Glutamatergic neuron (in vitro differentiated cells): ENCODE measurements around the gene FOXO3. TPM values are rescaled to one million over a fixed set of nuclear protein-coding genes. Genes with fewer than 3 reads are reported as not detected.

Experiments used
- DNase-seq: peaks from one replicate; pipeline ENCODE4 v3.0.0; 2022
- H3K27ac Mint-ChIP-seq: one replicate; pipeline ENCODE4 v1.8.0; 2020; ENCODE audit warnings: mild to moderate bottlenecking, mixed read lengths, inconsistent platforms; ENCODE audit not compliant: unreplicated experiment
- H3K27me3 Mint-ChIP-seq: one replicate; pipeline ENCODE4 v1.8.0; 2020; ENCODE audit warnings: mild to moderate bottlenecking, moderate library complexity, mixed read lengths, inconsistent platforms; ENCODE audit not compliant: unreplicated experiment
- H3K36me3 Mint-ChIP-seq: one replicate; pipeline ENCODE4 v1.8.0; 2020; ENCODE audit warnings: mild to moderate bottlenecking, mixed read lengths, inconsistent platforms; ENCODE audit not compliant: unreplicated experiment
- H3K4me1 Mint-ChIP-seq: one replicate; pipeline ENCODE4 v1.8.0; 2020; ENCODE audit warnings: mild to moderate bottlenecking, low read depth, mixed read lengths, inconsistent platforms; ENCODE audit not compliant: unreplicated experiment
- H3K4me3 Mint-ChIP-seq: one replicate; pipeline ENCODE4 v1.8.0; 2020; ENCODE audit warnings: mild to moderate bottlenecking, mixed read lengths, inconsistent platforms; ENCODE audit not compliant: unreplicated experiment
- H3K9me3 Mint-ChIP-seq: one replicate; pipeline ENCODE4 v1.8.0; 2020; ENCODE audit warnings: mild to moderate bottlenecking, moderate library complexity, mixed read lengths, inconsistent platforms; ENCODE audit not compliant: unreplicated experiment
- CTCF ChIP-seq: fragments of 200-600 bp; sonication (generic); IDR thresholded peaks from one replicate; pipeline ENCODE4 v1.5.0; 2021; ENCODE audit not compliant: partially characterized antibody, unreplicated experiment
- total RNA-seq: library from RNA; stranded (reverse); fragmentation: NEBNext Ultra II Directional; extraction: Animal tissue kit (Norgen Biotek cat#: 25700); gene quantifications from one replicate; pipeline ENCODE4 v1.2.1, GENCODE V29; 2021; ENCODE audit not compliant: unreplicated experiment

FOXO3 gene
- total RNA-seq, 1 donor from 2014 or later, result 30.3 TPM

GRCh38 chr6:108712946-108713345 lies 152.2 kb downstream of the FOXO3 start:
- H3K27ac Mint-ChIP-seq, result no peak overlapping the region

GRCh38 chr6:108714101-108714765 lies 153.5 kb downstream of the FOXO3 start:
- Mint-ChIP-seq H3K4me1 (no peaks in the 10 kb centered on the region), H3K9me3 (peaks cover 2% of the 10 kb centered on the region), H3K27ac (no peak overlapping the region), H3K27me3 (no peaks in the 10 kb centered on the region), H3K4me3 (no peak overlapping the region), H3K36me3 (no peaks in the 10 kb centered on the region)
- DNase-seq, result no peak
- TF ChIP-seq CTCF, result no peak

More at GRCh38 chr6:108712946-108713345, 152.2 kb downstream of the FOXO3 start:
- Mint-ChIP-seq H3K4me1 (no peaks in the 10 kb centered on the region), H3K27me3 (peaks cover 2% of the 10 kb centered on the region), H3K9me3 (peaks cover 2% of the 10 kb centered on the region), H3K36me3 (no peaks in the 10 kb centered on the region), H3K4me3 (no peak overlapping the region)
- DNase-seq, result no peak
- TF ChIP-seq CTCF, result no peak

- Mint-ChIP-seq H3K9me3 (peaks cover 2% of the 10 kb centered on the region), H3K4me1 (no peaks in the 10 kb centered on the region)
Observed at GRCh38 chr6:108714766-108715414, 154.2 kb downstream of the FOXO3 start.

GRCh38 chr6:108715832-108716231 lies 155.1 kb downstream of the FOXO3 start:
- Mint-ChIP-seq H3K27ac (no peak overlapping the region), H3K27me3 (no peaks in the 10 kb centered on the region), H3K4me1 (no peaks in the 10 kb centered on the region), H3K4me3 (no peak overlapping the region), H3K9me3 (peaks cover 2% of the 10 kb centered on the region), H3K36me3 (no peaks in the 10 kb centered on the region)
- no peak for TF ChIP-seq CTCF
- DNase-seq, result no peak

More at GRCh38 chr6:108714766-108715414, 154.2 kb downstream of the FOXO3 start:
- TF ChIP-seq CTCF, result no peak
- DNase-seq, result no peak
- H3K27ac Mint-ChIP-seq, result no peak overlapping the region
- H3K36me3 Mint-ChIP-seq, result no peaks in the 10 kb centered on the region
- no peak overlapping the region for H3K4me3 Mint-ChIP-seq
- no peaks in the 10 kb centered on the region for H3K27me3 Mint-ChIP-seq
